ENCODE results near the gene CENPX.
A peak's percentile ranks its signal among the peaks of the same experiment; 100 is the strongest.

The CENPX gene

DNA sequence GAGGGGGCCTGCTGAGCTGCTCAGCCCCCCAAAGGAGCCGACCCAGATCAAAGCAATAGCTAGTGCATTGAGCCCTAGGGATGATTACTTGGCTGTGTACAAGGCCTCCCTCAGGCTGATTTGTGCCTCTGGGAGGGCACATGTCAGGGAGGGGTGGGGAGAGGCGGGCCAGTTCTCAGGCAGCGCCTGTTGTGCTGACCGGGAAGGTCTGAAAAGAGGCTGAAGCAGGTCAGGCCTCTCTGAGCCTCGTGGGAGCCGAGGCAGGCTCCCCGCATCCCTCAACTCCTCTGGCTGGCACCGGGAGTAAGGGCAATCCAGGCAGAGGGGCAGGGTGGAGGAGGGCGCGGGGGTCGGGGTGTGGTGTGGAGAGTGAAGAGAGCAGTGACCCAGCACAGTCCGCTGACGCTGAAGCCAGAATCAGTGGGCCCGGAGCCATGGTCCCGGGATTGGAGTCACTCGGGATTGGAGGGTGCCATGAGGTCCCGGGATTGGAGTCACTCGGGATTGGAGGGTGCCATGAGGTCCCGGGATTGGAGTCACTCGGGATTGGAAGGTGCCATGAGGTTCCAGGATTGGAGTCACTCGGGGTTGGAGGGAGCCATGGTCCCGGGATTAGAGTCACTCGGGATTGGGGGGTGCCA lies 11.8 kb upstream of the CENPX start:
- TF ChIP-seq, protein P1, sequence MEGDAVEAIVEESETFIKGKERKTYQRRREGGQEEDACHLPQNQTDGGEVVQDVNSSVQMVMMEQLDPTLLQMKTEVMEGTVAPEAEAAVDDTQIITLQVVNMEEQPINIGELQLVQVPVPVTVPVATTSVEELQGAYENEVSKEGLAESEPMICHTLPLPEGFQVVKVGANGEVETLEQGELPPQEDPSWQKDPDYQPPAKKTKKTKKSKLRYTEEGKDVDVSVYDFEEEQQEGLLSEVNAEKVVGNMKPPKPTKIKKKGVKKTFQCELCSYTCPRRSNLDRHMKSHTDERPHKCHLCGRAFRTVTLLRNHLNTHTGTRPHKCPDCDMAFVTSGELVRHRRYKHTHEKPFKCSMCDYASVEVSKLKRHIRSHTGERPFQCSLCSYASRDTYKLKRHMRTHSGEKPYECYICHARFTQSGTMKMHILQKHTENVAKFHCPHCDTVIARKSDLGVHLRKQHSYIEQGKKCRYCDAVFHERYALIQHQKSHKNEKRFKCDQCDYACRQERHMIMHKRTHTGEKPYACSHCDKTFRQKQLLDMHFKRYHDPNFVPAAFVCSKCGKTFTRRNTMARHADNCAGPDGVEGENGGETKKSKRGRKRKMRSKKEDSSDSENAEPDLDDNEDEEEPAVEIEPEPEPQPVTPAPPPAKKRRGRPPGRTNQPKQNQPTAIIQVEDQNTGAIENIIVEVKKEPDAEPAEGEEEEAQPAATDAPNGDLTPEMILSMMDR (conservative IDR thresholded peaks at IDR 0.05; ENCODE audit: control insufficient read depth, insufficient read depth, low read depth, low read length), result no peak
- no peak for DNase-seq (ENCODE audit: low read depth)
- H3K4me3 ChIP-seq (ENCODE audit: control insufficient read depth, low read depth, low read length), result no peak overlapping the region

DNA sequence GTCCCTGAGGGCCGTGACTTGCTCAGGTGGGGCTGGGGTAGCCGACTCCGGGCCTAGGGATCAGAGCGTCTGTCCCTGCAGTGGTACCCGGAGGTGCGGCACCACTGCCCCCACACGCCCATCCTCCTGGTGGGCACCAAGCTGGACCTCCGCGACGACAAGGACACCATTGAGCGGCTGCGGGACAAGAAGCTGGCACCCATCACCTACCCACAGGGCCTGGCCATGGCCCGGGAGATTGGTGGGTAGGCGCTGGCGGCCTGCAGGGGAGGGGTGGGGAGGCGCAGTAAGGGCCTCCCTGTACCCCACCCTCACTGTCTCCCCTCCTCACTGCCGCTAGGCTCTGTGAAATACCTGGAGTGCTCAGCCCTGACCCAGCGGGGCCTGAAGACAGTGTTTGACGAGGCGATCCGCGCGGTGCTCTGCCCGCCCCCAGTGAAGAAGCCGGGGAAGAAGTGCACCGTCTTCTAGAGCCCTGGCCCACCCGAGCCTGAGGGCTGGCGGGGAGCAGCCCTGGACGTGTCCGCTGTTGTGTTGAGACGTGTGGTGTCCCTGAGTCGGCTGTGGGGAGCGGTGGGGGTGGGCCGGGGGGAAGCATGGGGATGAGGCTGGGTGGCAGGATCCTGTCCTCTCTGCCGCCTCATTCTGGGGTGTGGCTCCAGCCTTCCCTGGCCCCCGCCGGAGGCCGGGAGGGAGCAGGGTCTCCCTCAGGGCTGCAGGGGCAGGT lies 10.8 kb upstream of the CENPX start:
- DNase-seq (ENCODE audit: low read depth), result no peak

DNA sequence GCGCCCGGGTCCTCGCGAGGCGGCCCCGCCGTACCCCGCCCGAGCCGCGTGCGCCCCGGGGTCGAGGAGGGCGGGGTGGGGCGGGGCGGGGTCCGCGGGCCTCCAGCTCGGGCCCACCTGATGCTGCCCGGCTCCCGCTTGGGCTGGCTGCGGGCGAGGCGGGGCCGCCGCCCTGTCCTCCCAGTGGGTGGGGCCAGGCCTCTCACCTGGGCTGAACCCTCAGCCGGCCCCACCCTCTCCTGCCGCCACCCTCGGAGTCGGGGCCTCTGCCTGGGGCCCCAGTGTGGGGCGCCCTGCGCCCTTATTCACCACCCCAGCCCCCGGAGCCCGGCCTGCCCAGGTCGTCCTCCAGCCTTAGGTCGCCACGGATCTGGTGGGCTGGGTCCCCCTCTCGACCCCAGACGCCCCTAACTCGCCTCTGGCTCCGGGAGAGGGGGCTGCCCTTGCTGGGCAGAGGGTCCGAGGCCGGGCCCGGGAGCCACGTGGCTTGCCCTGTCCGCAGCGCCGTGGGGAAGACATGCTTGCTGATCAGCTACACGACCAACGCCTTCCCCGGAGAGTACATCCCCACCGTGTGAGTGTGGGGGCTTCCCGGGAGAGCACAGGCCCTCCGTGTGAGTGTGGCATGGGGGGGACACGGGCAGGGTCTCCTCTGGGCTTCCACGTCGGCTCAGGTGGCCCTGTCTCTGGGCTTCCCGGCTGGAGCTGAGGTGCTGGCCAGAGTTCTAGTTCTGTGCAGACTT lies 9.4 kb upstream of the CENPX start:
- peak overlapping the region; percentile 42 for H3K4me3 ChIP-seq (ENCODE audit: control insufficient read depth, low read depth, low read length)

More for the DNA sequence above, 10.8 kb upstream of the CENPX start:
- H3K4me3 ChIP-seq (ENCODE audit: control insufficient read depth, low read depth, low read length), result no peak overlapping the region
- TF ChIP-seq, protein P1 (conservative IDR thresholded peaks at IDR 0.05; ENCODE audit: control insufficient read depth, insufficient read depth, low read depth, low read length), result no peak

DNA sequence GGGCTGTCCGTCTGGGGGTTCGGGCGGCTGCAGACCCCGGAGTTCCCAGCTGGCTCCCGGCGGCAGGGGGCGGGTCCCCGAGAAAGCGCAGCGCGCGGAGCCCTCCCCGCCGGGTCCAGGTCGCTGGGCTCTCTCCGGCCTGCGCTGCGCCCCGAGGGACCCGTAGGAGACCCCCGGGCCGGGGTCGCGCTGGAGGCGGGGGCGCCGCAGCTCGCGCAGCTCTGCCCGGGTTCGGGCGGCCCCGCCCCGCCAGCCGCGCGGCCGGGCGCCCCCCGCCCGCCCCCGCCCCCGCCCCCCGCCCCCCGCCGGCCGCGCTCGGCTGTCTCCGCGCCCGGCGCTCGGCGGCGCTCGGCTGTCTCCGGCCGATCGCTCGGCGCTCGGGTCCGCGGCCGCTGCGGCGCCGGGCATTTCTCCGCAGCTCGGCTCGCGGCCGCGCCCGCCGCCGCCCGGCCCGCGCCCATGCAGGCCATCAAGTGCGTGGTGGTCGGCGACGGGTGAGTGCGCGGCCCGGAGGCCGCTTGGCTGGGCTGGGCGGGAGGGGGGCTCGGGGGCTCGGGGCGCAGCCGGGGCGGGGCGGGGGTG lies 8.7 kb upstream of the CENPX start, which contains the start of gene RAC3:
Gene RAC3, plus strand, starts transcription at position 376 of the 582 bp plus-strand sequence. Its CDS starts 84 bp downstream, at position 460.
- TF ChIP-seq, protein P1 (conservative IDR thresholded peaks at IDR 0.05; ENCODE audit: control insufficient read depth, insufficient read depth, low read depth, low read length), result no peak
- no peak for DNase-seq (ENCODE audit: low read depth)
- H3K4me3 ChIP-seq (ENCODE audit: control insufficient read depth, low read depth, low read length), result peak within 1 kb of the TSS; percentile 42

More for the DNA sequence above, 9.4 kb upstream of the CENPX start:
- TF ChIP-seq, protein P1 (conservative IDR thresholded peaks at IDR 0.05; ENCODE audit: control insufficient read depth, insufficient read depth, low read depth, low read length), result no peak
- DNase-seq (ENCODE audit: low read depth), result no peak

DNA sequence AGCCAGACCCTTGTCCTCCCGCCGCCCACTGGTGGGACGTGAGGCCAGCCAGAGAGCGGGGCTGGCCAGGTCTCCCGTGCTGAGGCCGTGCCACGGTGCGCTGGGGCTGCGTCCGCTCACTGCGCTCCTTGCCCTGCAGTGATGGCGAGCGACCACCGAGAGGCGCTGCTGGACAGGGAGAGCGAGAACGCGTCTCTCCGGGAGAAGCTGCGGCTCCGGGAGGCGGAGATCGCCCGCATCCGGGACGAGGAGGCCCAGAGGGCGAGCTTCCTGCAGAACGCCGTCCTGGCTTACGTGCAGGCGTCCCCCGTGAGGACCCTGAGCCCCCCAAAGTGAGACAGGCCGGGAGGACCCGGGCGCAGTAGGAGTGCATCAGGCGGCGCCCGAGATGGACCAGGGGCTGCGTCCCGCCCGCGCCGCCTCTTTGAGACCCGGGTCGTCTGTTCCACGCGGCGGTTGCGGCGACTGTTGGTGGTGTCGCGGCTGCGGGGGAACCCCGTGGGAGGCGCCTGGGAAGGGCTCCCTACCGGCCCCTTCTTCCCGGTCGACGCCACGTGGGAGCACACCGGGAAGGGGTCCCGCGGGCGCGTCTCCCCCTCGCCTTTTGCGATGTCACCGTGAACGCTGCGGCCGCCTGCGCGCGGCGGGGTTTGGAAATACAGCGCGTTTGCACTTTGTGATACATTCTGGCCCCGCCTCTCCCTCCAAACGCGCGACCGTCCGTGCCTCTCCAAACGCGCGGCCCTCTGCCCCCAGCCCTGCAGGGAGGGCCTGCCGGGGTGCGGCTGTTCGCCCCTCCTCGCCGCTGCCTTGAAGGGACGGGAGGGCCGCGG lies 8.0 kb upstream of the CENPX start:
- peak; percentile 85 for DNase-seq (ENCODE audit: low read depth)
- peak overlapping the region; percentile 41 for H3K4me3 ChIP-seq (ENCODE audit: control insufficient read depth, low read depth, low read length)
- TF ChIP-seq, protein P1 (conservative IDR thresholded peaks at IDR 0.05; ENCODE audit: control insufficient read depth, insufficient read depth, low read depth, low read length), result peak; percentile 64
